Measurements from ENCODE around the gene SAA1. TPM values are rescaled to one million over a fixed set of nuclear protein-coding genes. Genes with fewer than 3 reads are reported as not detected.
"Not testable (repeated sequence)": the region's sequence is repeated elsewhere in the genome, so short reads cannot be mapped to it uniquely, and the experiment has no call there.

Gene SAA1
- total and polyA plus RNA-seq, 2 donors (not counting 3 experiments of a cell fraction or from before 2014, with no cell fraction given): not detected

DNA sequence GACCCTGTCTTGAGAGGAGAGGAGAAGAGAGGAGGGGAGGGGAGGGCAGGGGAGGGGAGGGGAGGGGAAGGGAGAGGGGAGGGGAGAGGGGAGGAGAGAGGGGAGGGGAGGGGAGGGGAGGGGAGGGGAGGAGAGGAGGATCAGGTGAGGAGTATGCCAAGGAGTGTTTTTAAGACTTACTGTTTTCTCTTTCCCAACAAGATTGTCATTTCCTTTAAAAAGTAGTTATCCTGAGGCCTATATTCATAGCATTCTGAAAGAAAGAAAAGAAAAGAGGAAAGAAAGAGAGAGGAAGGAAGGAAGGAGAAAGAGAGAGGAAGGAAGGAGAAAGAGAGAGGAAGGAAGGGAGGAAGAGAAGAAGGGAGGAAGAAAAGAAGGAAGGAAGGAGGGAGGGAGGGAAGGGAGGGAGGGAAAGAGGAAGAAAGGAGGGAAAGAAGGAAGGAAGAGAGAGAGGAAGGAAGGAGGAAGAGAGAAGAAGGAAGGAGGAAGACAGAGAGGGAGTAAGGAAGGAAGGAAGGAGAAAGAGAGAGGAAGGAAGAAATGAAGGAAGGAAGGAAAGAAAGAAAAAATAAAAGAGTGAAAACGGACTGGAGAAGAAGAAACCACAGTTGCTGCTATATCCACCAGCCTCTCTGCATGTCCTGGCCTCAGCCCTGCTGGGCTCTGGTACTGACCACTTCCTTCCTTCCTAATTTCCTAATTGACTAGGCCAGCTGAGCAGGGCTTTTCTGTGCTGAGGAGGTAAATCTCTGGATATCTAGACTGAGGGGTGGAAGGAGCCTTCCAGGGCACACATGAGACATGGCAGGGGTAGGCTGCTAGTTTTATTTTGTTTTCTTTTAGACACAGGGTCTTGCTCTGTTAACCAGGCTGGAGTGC is 1.1 kb upstream of the SAA1 start:
- CTCF ChIA-PET: no interaction called here

DNA sequence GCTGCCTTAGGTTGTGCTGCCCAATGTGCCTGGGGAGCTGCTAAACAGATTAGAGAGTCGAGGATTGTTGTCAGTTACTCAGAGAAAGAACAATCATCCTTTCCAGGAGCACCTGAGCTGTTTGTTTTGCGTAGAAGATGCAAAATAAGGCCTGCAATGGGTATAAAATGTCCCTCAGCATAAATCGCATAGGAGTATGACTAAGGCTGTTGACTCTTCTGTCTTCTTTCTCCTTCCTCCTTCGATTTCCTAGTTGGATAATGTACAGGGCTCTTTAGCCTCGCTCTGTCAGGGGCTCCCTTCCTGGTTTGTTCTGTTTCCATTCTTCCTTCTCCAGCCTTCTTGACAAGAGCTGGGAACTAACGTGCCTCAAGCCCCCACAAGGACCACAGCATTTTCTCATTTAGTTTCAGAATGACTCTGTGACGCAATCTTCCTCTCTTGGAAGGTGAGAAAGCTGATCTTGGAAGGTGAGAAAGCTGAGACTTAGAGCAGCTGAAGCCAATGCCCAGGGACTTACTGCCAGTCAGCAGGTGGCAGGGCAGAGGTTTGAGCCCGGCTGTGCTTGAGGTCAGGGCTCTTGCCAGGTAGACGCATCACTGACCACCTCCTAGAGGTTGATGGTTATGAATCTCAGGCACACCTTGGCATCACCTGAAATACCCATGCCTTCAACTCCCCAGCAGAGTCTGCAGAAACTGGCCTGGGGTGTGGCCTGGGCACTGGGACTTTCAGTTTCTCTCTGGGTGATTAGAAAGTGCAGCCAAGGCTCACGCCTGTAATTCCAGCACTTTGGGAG is 1.5 kb downstream of the SAA1 start:
- intact Hi-C loops (cut with micrococcal nuclease); FAIRE-seq; H3K27ac ChIP-seq (ENCODE audit: insufficient read depth, low read depth, low read length); H2AFZ ChIP-seq (ENCODE audit: low read depth, low read length); POLR2A ChIA-PET; H3K9ac ChIP-seq (replicated peaks; ENCODE audit: extremely low read depth, insufficient read depth, low read length); H3K36me3 ChIP-seq (ENCODE audit: control insufficient read depth in 2 of 2, extremely low read depth in 1 of 2, insufficient read depth in 2 of 2, low read length in 2 of 2); H3K9me3 ChIP-seq (replicated peaks; ENCODE audit: control insufficient read depth, insufficient read depth, low read length); H3K27me3 ChIP-seq (ENCODE audit: control insufficient read depth in 2 of 2, insufficient read depth in 2 of 2, low read length in 2 of 2); H3K4me3 ChIP-seq (replicated peaks in 1 of 3; ENCODE audit: insufficient read depth in 1 of 3, low read depth in 1 of 3, low read length in 3 of 3); H4K20me1 ChIP-seq (replicated peaks; ENCODE audit: control insufficient read depth, extremely low read depth, insufficient read depth, low read length); CTCF ChIA-PET; H3K4me1 ChIP-seq (ENCODE audit: control insufficient read depth, extremely low read depth, insufficient read depth, low read length); H3K9me1 ChIP-seq (replicated peaks; ENCODE audit: control insufficient read depth, extremely low read depth, insufficient read depth, low read length); dilution Hi-C loops (cut with MboI; ENCODE audit: extremely low pct_ligation_motif_present, low sequenced_read_pairs); H3K4me2 ChIP-seq (ENCODE audit: insufficient read depth, low read length); H3K79me2 ChIP-seq (ENCODE audit: control insufficient read depth, insufficient read depth, low read length); BruUV-seq (replicated peaks); DNase-seq (ENCODE audit: low read depth, low spot score): not testable (repeated sequence)

More for the DNA sequence above, 1.1 kb upstream of the SAA1 start:
- no peaks in the 10 kb centered on the region for H3K36me3 ChIP-seq (ENCODE audit: control insufficient read depth in 2 of 2, extremely low read depth in 1 of 2, insufficient read depth in 2 of 2, low read length in 2 of 2)
- TF ChIP-seq GATA2 (IDR thresholded peaks at IDR 0.05; ENCODE audit: insufficient read depth, insufficient read length, low read depth, low read length) (no peak), EZH2 (IDR thresholded peaks at IDR 0.05; ENCODE audit: borderline replicate concordance, low read depth, low read length, severe bottlenecking) (no peak), POLR2AphosphoS5 (IDR thresholded peaks at IDR 0.05; ENCODE audit: insufficient read depth, low read depth, low read length) (no peak), FOS (IDR thresholded peaks at IDR 0.05; ENCODE audit: borderline replicate concordance, insufficient read depth, low read length) (no peak), MYC (IDR thresholded peaks at IDR 0.05; ENCODE audit: low read depth, low read length) (no peak), POLR2A (IDR thresholded peaks at IDR 0.05; ENCODE audit: low read depth, low read length) (no peak), JUN (IDR thresholded peaks at IDR 0.05; ENCODE audit: borderline replicate concordance, insufficient read depth, insufficient read length, low read depth) (no peak)
- TF ChIP-seq, protein P1, sequence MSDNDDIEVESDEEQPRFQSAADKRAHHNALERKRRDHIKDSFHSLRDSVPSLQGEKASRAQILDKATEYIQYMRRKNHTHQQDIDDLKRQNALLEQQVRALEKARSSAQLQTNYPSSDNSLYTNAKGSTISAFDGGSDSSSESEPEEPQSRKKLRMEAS (IDR thresholded peaks at IDR 0.05; ENCODE audit: insufficient read depth, insufficient read length): no peak
- TF ChIP-seq, protein P2, sequence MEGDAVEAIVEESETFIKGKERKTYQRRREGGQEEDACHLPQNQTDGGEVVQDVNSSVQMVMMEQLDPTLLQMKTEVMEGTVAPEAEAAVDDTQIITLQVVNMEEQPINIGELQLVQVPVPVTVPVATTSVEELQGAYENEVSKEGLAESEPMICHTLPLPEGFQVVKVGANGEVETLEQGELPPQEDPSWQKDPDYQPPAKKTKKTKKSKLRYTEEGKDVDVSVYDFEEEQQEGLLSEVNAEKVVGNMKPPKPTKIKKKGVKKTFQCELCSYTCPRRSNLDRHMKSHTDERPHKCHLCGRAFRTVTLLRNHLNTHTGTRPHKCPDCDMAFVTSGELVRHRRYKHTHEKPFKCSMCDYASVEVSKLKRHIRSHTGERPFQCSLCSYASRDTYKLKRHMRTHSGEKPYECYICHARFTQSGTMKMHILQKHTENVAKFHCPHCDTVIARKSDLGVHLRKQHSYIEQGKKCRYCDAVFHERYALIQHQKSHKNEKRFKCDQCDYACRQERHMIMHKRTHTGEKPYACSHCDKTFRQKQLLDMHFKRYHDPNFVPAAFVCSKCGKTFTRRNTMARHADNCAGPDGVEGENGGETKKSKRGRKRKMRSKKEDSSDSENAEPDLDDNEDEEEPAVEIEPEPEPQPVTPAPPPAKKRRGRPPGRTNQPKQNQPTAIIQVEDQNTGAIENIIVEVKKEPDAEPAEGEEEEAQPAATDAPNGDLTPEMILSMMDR (IDR thresholded peaks at IDR 0.05; ENCODE audit: extremely low read depth in 1 of 2, insufficient read depth in 1 of 2, low read depth in 1 of 2, low read length in 2 of 2): no peak
- FAIRE-seq (no peak), DNase-seq (ENCODE audit: low read depth, low spot score) (no peak)
- dilution Hi-C loops (cut with MboI; ENCODE audit: extremely low pct_ligation_motif_present, low sequenced_read_pairs): no loop called here
- H3K9me1 ChIP-seq (replicated peaks; ENCODE audit: control insufficient read depth, extremely low read depth, insufficient read depth, low read length): no peaks in the 10 kb centered on the region
- intact Hi-C loops (cut with micrococcal nuclease): no loop called here
- H3K4me2 ChIP-seq (ENCODE audit: insufficient read depth, low read length): no peak overlapping the region
- POLR2A ChIA-PET: no interaction called here
- BruUV-seq (replicated peaks): no TSS peak
- no peaks in the 10 kb centered on the region for H3K4me1 ChIP-seq (ENCODE audit: control insufficient read depth, extremely low read depth, insufficient read depth, low read length)
- H3K9me3 ChIP-seq (replicated peaks; ENCODE audit: control insufficient read depth, insufficient read depth, low read length): no peaks in the 10 kb centered on the region
- H3K27me3 ChIP-seq (ENCODE audit: control insufficient read depth in 2 of 2, insufficient read depth in 2 of 2, low read length in 2 of 2): no peaks in the 10 kb centered on the region
- H3K4me3 ChIP-seq (replicated peaks in 1 of 3; ENCODE audit: insufficient read depth in 1 of 3, low read depth in 1 of 3, low read length in 3 of 3): no peak overlapping the region
- H3K27ac ChIP-seq (ENCODE audit: insufficient read depth, low read depth, low read length): no peak overlapping the region
- no peak overlapping the region for H3K9ac ChIP-seq (replicated peaks; ENCODE audit: extremely low read depth, insufficient read depth, low read length)
- no peak overlapping the region for H2AFZ ChIP-seq (ENCODE audit: low read depth, low read length)
- no peaks in the 10 kb centered on the region for H4K20me1 ChIP-seq (replicated peaks; ENCODE audit: control insufficient read depth, extremely low read depth, insufficient read depth, low read length)
- no peaks in the 10 kb centered on the region for H3K79me2 ChIP-seq (ENCODE audit: control insufficient read depth, insufficient read depth, low read length)
